ENCODE results near the gene ISX. TPM values are rescaled to one million over a fixed set of nuclear protein-coding genes. Genes with fewer than 3 reads are reported as not detected.

The ISX gene
- total RNA-seq, 2 experiments from 2014 or later, result not detected

DNA sequence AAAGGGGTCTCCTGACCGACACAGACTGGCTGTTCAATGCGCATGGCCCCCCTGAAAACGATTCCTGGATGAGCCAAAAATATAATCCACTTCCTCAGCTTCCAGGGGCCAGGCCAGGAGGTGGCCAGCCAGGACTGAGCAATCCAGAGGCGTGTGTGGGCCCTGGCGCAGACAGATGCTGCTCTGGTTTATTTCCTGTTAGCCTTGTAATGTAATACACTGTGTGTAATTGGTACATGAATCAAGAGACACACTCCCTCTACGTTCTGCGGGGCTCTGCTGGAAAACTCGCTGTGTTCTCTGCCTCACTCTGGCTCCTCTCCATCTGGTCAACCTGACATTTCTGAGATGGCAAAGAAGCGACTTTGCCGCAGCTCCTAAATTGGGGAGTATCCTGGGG lies 26.3 kb upstream of the ISX start:
- Mint-ChIP-seq H3K4me1 (ENCODE audit: low read depth) (no peaks in the 10 kb centered on the region), H3K27ac (no peak overlapping the region)
- TF ChIP-seq, protein P1, sequence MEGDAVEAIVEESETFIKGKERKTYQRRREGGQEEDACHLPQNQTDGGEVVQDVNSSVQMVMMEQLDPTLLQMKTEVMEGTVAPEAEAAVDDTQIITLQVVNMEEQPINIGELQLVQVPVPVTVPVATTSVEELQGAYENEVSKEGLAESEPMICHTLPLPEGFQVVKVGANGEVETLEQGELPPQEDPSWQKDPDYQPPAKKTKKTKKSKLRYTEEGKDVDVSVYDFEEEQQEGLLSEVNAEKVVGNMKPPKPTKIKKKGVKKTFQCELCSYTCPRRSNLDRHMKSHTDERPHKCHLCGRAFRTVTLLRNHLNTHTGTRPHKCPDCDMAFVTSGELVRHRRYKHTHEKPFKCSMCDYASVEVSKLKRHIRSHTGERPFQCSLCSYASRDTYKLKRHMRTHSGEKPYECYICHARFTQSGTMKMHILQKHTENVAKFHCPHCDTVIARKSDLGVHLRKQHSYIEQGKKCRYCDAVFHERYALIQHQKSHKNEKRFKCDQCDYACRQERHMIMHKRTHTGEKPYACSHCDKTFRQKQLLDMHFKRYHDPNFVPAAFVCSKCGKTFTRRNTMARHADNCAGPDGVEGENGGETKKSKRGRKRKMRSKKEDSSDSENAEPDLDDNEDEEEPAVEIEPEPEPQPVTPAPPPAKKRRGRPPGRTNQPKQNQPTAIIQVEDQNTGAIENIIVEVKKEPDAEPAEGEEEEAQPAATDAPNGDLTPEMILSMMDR (IDR thresholded peaks at IDR 0.05), result no peak

DNA sequence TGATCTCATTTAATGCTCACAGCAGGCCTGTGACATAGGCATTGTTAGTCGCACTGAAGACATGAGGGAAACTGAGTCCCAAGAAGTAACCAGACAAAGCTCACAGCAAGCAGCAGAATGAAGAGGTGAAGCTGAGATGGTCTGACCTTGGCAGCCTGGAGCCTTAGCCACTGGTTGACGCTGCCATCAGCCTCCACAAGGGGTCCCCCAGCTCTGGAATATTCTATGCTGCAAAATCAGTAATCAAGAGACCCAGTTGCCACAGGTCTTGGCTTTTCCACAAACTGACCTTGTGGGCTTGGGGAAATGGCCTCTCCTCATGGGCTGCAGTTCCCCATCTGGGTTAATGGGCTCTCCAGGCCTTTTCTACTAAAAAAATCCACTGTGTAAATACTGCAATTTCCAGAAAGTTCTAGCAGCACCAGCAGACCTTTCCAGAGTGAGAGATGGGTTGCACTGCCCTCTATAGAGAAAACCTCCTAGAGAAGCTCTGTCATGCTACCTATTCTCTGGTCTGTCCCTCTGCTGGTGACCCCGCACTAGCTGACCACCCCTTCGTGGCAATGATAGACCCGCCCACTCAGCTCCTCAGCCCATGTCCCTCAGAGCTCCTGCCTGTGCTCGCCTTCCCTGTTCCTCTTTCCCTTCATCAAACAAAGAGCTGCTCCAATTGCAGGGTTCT lies 22.6 kb upstream of the ISX start:
- CTCF ChIA-PET, result interaction anchor here (0.5 kb wide), 1 partner anchor 138 kb away, joined by 3 read pairs; no protein-coding TSS in a partner anchor
- intact Hi-C loops (cut with DNase I, micrococcal nuclease), result no loop called here

More for the DNA sequence above, 26.3 kb upstream of the ISX start:
- H3K4me3 ChIP-seq (ENCODE audit: low read length), result no peak overlapping the region
- CTCF ChIA-PET, result no interaction called here
- H3K27ac ChIP-seq (ENCODE audit: low read depth in 1 of 2, low read length in 2 of 2), result no peak overlapping the region
- Mint-ChIP-seq H3K36me3 (ENCODE audit: low read depth) (no peaks in the 10 kb centered on the region), H3K4me3 (no peak overlapping the region), H3K9me3 (no peaks in the 10 kb centered on the region), H3K27me3 (peaks cover 18% of the 10 kb centered on the region)
- H3K9me3 ChIP-seq (ENCODE audit: control insufficient read depth in 1 of 2, insufficient read depth in 1 of 2, low read length in 2 of 2), result no peaks in the 10 kb centered on the region
- POLR2A ChIA-PET, result no interaction called here
- ATAC-seq (ENCODE audit: poor library complexity) (no peak), DNase-seq (no peak)
- intact Hi-C loops (cut with DNase I, micrococcal nuclease), result no loop called here
- H3K36me3 ChIP-seq (ENCODE audit: insufficient read depth, low read length), result no peaks in the 10 kb centered on the region
- H3K4me1 ChIP-seq (ENCODE audit: insufficient read depth, low read length), result no peaks in the 10 kb centered on the region
- H3K27me3 ChIP-seq (ENCODE audit: control insufficient read depth in 1 of 2, insufficient read depth in 2 of 2, low read length in 2 of 2), result no peaks in the 10 kb centered on the region

GRCh38 chr22:35043934-35044319 lies 22.0 kb upstream of the ISX start:
- no peak overlapping the region for H3K27ac Mint-ChIP-seq
- DNase-seq (no peak), ATAC-seq (ENCODE audit: poor library complexity) (no peak)
- H3K36me3 Mint-ChIP-seq (ENCODE audit: low read depth), result no peaks in the 10 kb centered on the region
- CTCF ChIA-PET, result no interaction called here
- Histone ChIP-seq H3K4me3 (ENCODE audit: low read length) (no peak overlapping the region), H3K27me3 (ENCODE audit: control insufficient read depth in 1 of 2, insufficient read depth in 2 of 2, low read length in 2 of 2) (peaks cover 3 to 11% of the 10 kb centered on the region in 2 experiments), H3K9me3 (ENCODE audit: control insufficient read depth in 1 of 2, insufficient read depth in 1 of 2, low read length in 2 of 2) (no peaks in the 10 kb centered on the region), H3K4me1 (ENCODE audit: insufficient read depth, low read length) (no peaks in the 10 kb centered on the region), H3K36me3 (ENCODE audit: insufficient read depth, low read length) (no peaks in the 10 kb centered on the region), H3K27ac (ENCODE audit: low read depth in 1 of 2, low read length in 2 of 2) (no peak overlapping the region)
- no peaks in the 10 kb centered on the region for H3K9me3 Mint-ChIP-seq
- no peak overlapping the region for H3K4me3 Mint-ChIP-seq
- no peaks in the 10 kb centered on the region for H3K4me1 Mint-ChIP-seq (ENCODE audit: low read depth)
- TF ChIP-seq, protein P1 (IDR thresholded peaks at IDR 0.05), result no peak
- POLR2A ChIA-PET, result no interaction called here
- intact Hi-C loops (cut with DNase I, micrococcal nuclease), result no loop called here
- peaks cover 27% of the 10 kb centered on the region for H3K27me3 Mint-ChIP-seq

More for the DNA sequence above, 22.6 kb upstream of the ISX start:
- no peak for ATAC-seq (ENCODE audit: poor library complexity)
- POLR2A ChIA-PET, result no interaction called here
- Histone ChIP-seq H3K4me3 (ENCODE audit: low read length) (no peak overlapping the region), H3K27ac (ENCODE audit: low read depth in 1 of 2, low read length in 2 of 2) (no peak overlapping the region), H3K9me3 (ENCODE audit: control insufficient read depth in 1 of 2, insufficient read depth in 1 of 2, low read length in 2 of 2) (no peaks in the 10 kb centered on the region), H3K27me3 (ENCODE audit: control insufficient read depth in 1 of 2, insufficient read depth in 2 of 2, low read length in 2 of 2) (peaks cover 3 to 9% of the 10 kb centered on the region in 2 experiments), H3K4me1 (ENCODE audit: insufficient read depth, low read length) (no peaks in the 10 kb centered on the region), H3K36me3 (ENCODE audit: insufficient read depth, low read length) (no peaks in the 10 kb centered on the region)
- Mint-ChIP-seq H3K4me1 (ENCODE audit: low read depth) (no peaks in the 10 kb centered on the region), H3K27ac (no peak overlapping the region), H3K27me3 (peaks cover 23% of the 10 kb centered on the region), H3K36me3 (ENCODE audit: low read depth) (no peaks in the 10 kb centered on the region), H3K4me3 (no peak overlapping the region), H3K9me3 (no peaks in the 10 kb centered on the region)
- TF ChIP-seq, protein P1 (IDR thresholded peaks at IDR 0.05), result no peak
- no peak for DNase-seq
